Activated CD4-positive, alpha-beta T cell treated with anti-CD3 and anti-CD28 coated beads for 24 hours (primary cell): ENCODE data around the gene NOP53.
"Not testable (repeated sequence)": the region's sequence is repeated elsewhere in the genome, so short reads cannot be mapped to it uniquely, and the experiment has no call there.

ENCODE experiments used
- DNase-seq, 2 donors: peaks; one replicate each; pipeline ENCODE4 v3.0.0-alpha.2; 2020; ENCODE audit warnings: low read depth in 2 of 2

The NOP53 gene

GRCh38 chr19:47777245-47778048 is 32.1 kb downstream of the NOP53 start:
- not testable (repeated sequence) for DNase-seq

GRCh38 chr19:47778049-47778953 is 33.0 kb downstream of the NOP53 start, which contains the start of gene SELENOW:
Gene SELENOW (plus strand): TSS chr19:47778703. CDS start chr19:47778786, 83 bp downstream.
- DNase-seq, result peak; percentile 62 to 64

- DNase-seq, result no peak
Observed at GRCh38 chr19:47778954-47779351, 33.6 kb downstream of the NOP53 start.

- DNase-seq, result no peak
Observed at GRCh38 chr19:47779524-47780214, 34.3 kb downstream of the NOP53 start.

- no peak for DNase-seq
Observed at GRCh38 chr19:47780215-47780551, 34.8 kb downstream of the NOP53 start.

GRCh38 chr19:47781590-47782262 is 36.4 kb downstream of the NOP53 start:
- no peak for DNase-seq

GRCh38 chr19:47786566-47786965 is 41.2 kb downstream of the NOP53 start:
- DNase-seq, result no peak

GRCh38 chr19:47787307-47787706 is 42.0 kb downstream of the NOP53 start:
- DNase-seq, result not testable (repeated sequence)

GRCh38 chr19:47789811-47790210 is 44.5 kb downstream of the NOP53 start:
- DNase-seq, result not testable (repeated sequence)

- peak; percentile 86 to 90 for DNase-seq
Observed at GRCh38 chr19:47790398-47790814, 45.1 kb downstream of the NOP53 start.

- DNase-seq, result no peak
Observed at GRCh38 chr19:47792616-47793015, 47.3 kb downstream of the NOP53 start.

- no peak for DNase-seq
Observed at GRCh38 chr19:47794526-47794925, 49.2 kb downstream of the NOP53 start.

GRCh38 chr19:47796785-47797184 is 51.4 kb downstream of the NOP53 start:
- no peak for DNase-seq

GRCh38 chr19:47797996-47798903 is 52.9 kb downstream of the NOP53 start:
- DNase-seq, result no peak

GRCh38 chr19:47798904-47799266 is 53.5 kb downstream of the NOP53 start:
- no peak for DNase-seq

- no peak for DNase-seq
Observed at GRCh38 chr19:47801270-47801669, 55.9 kb downstream of the NOP53 start.

- no peak for DNase-seq
Observed at GRCh38 chr19:47802521-47803043, 57.2 kb downstream of the NOP53 start.

- DNase-seq, result not testable (repeated sequence)
Observed at GRCh38 chr19:47803148-47803547, 57.8 kb downstream of the NOP53 start.

- not testable (repeated sequence) for DNase-seq
Observed at GRCh38 chr19:47803671-47804070, 58.3 kb downstream of the NOP53 start.

- DNase-seq, result not testable (repeated sequence)
Observed at GRCh38 chr19:47804451-47804850, 59.1 kb downstream of the NOP53 start, which contains the start of gene TPRX1. Gene TPRX1 (minus strand): TSS chr19:47804551. CDS start chr19:47804539, 12 bp downstream.
